NCI-H510A treated with DMSO at 0.1 percent for 48 hours (cell line): Measurements from ENCODE around the gene PHYHIPL.
"Not testable (repeated sequence)": the region's sequence is repeated elsewhere in the genome, so short reads cannot be mapped to it uniquely, and the experiment has no call there.

Source experiments
- DNase-seq: peaks from one replicate; lab custom pipeline; 2025; lab: John Stamatoyannopoulos, UW

Gene PHYHIPL

GRCh38 chr10:59206204-59206720 is 29.8 kb downstream of the PHYHIPL start:
- DNase-seq = no peak

GRCh38 chr10:59212301-59212798 is 35.9 kb downstream of the PHYHIPL start:
- DNase-seq = no peak

- no peak for DNase-seq
Observed at GRCh38 chr10:59214160-59214559, 37.7 kb downstream of the PHYHIPL start.

- DNase-seq = no peak
Observed at GRCh38 chr10:59216178-59216869, 39.9 kb downstream of the PHYHIPL start.

DNA sequence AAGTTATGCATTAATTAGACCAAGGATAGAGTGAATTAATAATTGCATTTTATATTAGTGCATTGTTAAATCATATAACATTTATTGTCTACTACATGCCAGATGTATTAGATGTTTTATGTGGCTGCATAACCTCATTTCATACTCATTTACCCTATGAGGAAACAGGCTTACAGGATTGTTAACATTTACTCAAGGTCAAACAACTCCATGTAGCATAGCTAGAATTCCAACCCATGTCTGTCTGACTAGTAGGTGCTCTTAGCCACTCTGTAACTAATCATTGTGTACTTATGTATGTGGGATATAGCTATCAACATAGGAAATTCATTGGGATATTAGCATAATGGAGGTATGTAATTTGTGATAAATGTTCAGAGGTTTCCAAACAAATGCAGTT is 46.3 kb downstream of the PHYHIPL start:
- DNase-seq = no peak

- not testable (repeated sequence) for DNase-seq
Observed at GRCh38 chr10:59223597-59223996, 47.2 kb downstream of the PHYHIPL start.

- no peak for DNase-seq
Observed at GRCh38 chr10:59225211-59225610, 48.8 kb downstream of the PHYHIPL start.

- no peak for DNase-seq
Observed at GRCh38 chr10:59227136-59227673, 50.8 kb downstream of the PHYHIPL start.

DNA sequence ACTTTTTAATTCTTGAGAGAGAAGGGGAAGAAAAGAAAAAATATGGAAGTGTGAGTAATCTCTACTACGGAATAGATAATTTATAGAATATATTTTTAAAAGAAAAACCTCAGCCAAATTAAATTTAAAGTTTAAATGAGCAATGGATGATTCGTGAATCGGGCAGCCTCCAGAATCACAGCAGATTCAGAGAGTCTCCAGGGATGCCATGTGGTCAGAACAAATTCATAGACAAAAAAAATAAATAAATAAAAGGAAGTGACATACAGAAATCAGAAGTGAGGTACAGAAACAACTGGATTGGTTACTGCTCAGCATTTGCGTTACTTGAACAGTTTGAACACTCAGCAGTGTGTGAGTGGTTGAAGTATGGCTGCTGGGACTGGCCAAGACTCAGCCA is 53.0 kb downstream of the PHYHIPL start:
- no peak for DNase-seq

- no peak for DNase-seq
Observed at GRCh38 chr10:59234194-59234593, 57.8 kb downstream of the PHYHIPL start.

DNA sequence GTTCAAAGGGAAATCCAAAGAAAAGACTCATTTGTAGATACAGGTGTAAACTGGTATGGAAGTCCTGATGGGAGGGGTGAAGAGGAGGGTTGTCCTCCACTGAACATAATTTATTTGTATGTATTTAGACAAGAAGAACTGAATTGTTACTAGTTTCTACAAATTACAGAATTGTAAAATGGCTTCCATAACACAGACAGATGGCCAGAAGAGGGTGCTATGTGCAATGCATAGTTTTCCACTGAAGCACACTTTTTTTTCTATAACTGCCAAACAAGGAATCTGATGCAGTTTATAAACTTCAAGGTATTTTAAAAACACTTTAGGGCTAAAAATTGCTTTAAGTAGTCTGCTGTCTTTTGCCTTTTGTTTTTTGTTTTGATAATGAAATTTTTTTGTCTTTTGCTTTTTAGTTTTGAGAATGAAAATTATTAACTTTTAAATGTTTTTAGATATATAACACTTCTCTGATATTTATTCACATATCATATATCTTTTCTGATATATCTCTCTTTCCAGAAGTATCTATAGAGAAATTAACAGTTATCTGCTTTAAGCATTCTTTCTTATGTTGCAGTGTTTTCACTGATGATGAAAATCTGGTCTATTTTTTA is 58.5 kb downstream of the PHYHIPL start:
- DNase-seq = peak; percentile 6

DNA sequence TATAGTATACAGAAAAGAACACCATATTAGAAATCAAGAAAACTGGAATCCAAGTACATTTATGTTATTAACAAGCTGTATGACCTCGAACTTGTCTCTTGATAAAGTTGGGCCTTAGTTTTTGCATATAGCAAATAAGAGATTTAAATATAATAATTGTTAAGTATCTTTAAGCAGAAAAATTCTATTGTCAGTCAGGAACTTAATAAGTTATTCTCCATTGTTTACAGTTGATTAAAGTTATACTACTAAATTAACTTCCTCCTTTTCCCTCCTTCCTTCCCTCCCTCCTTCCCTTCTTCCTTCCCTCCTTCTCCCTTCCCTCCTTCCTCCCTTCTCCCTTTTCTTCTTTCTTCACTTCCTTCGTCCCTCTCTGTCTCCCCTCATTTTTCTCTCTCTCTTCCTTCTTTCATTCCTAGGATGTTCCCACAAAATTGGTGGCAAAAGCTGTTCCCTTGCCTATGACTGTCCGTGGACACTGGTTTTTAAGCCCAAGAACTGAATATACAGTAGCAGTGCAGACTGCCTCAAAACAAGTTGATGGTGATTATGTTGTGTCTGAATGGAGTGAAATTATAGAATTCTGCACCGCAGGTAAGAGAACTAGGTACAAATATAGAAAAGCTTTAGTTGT is 59.7 kb downstream of the PHYHIPL start:
- DNase-seq = no peak

DNA sequence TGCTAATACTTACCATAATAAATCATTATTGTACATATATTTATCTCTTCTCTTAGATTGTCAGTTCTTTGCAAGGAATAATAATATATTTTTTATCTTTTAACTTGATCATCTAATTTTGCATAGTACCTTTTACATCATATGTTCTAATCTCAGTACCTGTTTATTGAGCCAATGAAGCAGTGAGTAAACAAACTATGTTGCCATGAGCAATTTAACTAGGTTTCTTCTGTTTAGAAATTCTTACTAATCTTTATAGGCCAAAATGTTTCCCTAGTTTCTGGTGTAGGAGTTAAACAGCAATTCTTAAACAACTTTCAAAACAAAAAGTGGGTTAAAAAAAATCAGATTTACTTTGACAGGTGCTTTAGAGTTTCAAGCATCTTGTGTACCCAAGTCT is 61.3 kb downstream of the PHYHIPL start:
- no peak for DNase-seq

GRCh38 chr10:59239108-59239507 is 62.7 kb downstream of the PHYHIPL start:
- not testable (repeated sequence) for DNase-seq

- peak; percentile 44 for DNase-seq
Observed at GRCh38 chr10:59240582-59241183, 64.2 kb downstream of the PHYHIPL start.

GRCh38 chr10:59242057-59242456 is 65.6 kb downstream of the PHYHIPL start:
- DNase-seq = no peak

GRCh38 chr10:59242991-59243390 is 66.5 kb downstream of the PHYHIPL start:
- no peak for DNase-seq

DNA sequence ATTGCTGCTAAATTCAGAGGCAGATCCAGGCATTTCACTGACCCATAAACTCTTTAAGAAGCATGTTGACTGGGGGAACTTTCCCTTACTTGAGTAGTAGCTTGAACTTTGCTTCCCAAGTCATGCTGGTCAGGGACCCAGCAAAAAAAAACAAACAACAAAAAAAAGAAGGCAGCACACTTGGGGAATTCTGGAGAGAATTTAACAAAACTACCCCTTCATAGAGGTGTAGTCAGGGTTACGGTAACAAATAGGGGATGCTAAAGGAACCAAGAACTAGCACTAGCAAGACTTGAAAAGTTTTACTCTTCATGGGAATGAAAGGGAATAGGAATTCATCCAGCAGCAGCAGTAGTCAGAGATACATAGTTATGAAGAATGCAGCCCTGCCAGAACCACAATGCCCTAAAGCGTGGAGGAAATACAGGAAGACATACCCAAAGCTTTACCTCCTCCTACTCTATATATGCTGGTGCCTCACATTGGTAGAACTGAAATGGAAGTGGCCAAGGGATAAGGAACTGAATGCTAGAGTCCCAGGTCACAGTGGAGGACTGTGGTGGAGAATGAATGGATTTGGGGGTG is 67.3 kb downstream of the PHYHIPL start:
- DNase-seq = no peak

DNA sequence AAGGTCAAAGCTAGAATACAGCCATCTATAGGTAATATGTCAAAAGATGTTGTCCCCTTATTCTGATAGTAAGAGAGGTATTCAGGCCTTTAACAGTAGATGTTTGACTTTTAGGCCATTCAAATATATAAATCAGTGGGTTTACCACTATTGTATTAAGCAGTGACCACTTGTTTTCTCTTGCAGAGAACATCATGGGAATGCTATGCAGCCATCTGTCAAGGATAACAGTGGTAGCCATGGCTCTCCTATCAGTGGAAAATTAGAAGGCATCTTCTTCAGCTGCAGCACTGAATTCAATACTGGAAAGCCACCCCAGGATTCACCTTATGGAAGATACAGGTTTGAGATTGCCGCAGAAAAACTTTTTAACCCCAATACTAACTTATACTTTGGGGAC is 68.4 kb downstream of the PHYHIPL start:
- no peak for DNase-seq

- DNase-seq = no peak
Observed at GRCh38 chr10:59245686-59246085, 69.2 kb downstream of the PHYHIPL start.

DNA sequence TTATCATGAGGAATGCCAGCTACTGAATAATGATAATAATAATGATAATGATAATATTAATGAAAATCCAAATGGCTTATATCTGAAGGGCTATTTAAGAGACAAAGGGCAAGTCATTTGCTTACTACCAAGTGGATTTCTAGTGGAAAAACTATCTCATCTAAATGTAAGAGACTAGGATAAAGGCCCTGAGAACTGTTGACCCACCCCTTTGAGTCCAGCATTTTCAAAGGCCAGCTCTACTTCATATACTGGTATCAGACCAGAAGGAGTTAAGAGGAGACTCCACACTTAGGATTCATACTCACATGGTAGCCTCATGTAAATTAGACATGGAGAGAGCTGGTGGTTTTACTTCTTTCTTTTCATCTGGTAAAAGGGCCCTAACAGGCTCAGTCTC is 76.0 kb downstream of the PHYHIPL start:
- no peak for DNase-seq

DNA sequence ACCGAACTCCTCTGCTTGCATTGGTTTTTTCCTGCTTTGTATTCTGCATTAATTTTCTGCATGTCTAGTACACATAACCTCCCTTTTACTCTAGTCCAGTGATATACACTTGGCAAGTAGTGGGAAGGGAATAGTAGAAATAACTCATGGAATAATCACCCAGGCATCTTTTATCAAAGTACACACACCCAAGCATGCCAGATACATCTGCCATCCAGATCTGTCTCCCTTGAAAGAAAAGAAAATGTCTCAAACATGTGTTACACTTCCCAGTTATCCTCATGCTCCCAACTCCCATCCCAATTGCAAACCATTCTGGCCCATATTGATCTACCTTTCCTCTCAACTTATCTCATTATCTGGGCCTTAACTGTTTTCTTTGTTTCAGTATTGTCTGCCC is 79.0 kb downstream of the PHYHIPL start:
- DNase-seq = no peak
